HG03571 (cell line): ENCODE measurements around the gene DSG2.
A peak's percentile ranks its signal among the peaks of the same experiment; 100 is the strongest.
"Not testable (repeated sequence)": the region's sequence is repeated elsewhere in the genome, so short reads cannot be mapped to it uniquely, and the experiment has no call there.

Experiments
- ATAC-seq: cut with Tn5 transposase; IDR thresholded peaks from one replicate; pipeline ENCODE4 v1.9.1; 2021; ENCODE audit not compliant: unreplicated experiment

Gene DSG2

DNA sequence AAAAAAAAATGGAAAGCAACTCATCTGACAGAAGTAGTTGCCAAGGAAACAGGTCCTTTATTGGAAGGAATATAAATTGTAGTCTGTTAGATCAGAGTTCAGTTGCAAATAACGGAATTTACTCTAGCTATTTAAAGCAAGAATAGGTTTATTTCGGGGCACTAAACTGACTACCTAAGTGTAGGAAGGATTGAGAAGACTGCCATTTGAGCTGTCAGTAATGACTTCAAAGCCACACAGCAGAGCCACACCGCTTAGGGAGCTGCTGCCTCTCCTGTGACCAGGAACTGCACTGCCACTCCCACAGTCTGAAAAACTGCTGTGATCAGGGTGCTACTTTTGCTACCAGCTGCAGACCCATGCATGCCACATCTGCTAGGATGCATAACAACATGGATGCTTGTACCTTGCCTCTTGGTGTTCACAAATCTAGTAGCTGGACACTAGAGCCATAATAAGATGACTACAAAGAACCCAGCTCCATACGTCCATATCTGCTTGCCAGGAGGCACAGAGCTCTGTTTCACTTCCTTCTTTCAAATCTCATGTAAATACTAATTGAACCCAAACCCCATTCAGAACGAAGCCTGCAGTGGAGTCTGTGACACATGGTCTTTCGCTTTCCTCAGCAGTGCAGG lies 2.2 kb downstream of the DSG2 start:
- ATAC-seq = peak; percentile 86

DNA sequence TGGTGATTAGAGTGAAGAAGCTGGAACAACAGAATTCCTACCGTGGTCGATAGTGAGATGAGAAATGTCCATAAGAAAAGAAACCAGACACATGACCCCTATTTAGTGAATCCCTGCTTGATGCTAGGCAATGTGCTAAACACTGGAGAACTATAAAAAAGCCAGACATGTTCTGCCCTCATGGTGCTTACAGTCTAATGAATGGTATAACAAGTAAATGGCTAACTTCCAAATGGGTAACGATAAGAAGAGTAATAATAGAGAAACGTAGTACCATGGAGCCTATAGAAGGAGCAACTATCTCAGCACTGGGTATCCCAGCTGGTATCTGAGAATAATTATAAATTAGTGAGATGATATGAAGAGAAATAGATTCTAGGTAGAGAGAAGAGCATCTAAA lies 5.0 kb downstream of the DSG2 start:
- no peak for ATAC-seq

- no peak for ATAC-seq
Observed at GRCh38 chr18:31504455-31505147, 6.6 kb downstream of the DSG2 start.

DNA sequence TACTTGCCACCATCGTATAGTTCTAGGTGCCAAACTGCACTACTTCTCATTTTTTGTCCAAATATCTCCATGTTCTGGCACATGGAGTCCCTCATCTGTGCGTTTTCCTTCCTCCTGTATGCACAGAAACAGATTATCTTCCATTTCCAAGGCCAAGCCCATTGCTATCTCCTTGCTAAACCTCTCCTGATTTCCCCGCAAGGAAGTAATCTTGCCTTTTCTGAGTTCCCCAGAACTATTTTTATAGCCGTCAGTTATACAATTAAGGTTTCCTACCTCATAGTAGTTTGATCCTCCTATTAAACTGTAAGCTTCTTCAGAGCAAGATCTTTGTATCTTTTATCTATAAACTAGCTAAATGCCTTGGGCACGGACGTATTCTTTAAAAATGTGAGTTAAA lies 7.2 kb downstream of the DSG2 start:
- no peak for ATAC-seq

GRCh38 chr18:31506024-31506742 lies 8.2 kb downstream of the DSG2 start:
- no peak for ATAC-seq

GRCh38 chr18:31507124-31507523 lies 9.1 kb downstream of the DSG2 start:
- not testable (repeated sequence) for ATAC-seq

DNA sequence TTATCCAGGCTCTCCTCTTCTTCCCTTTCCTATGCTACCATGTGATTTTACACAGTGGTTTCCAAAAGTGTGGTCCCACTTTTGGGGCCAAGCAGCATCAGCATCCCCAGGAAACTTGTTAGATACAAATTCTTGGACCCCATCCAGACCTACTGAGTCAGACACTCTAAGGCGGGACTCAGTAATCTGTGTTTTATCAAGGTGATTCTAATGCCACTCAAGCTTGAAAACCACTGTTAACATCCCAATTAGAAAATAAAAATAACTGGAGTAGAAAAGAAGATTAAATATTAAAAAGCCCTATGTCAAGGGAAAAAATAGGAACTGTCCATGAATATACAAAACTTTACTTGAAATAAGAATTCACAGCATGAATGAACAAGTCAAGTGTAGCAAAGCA lies 10.8 kb downstream of the DSG2 start:
- no peak for ATAC-seq

DNA sequence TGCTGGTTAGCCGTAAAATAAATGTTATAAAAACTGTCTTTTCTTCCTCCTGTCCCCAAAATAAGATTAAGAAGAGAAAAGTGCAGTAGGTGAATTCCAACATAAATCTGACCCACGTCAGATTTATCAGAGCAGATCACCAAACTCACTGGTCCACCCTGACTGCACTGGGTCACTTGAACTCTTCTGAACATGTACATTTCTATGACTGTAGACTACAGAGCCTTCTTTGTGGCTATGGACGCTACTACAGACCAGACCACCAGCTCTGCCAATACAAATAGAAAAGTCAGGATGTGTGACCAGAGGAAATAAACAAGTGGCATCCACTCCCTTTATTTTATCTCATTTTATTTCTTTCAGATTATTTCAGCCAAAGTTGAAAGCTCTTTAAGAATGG lies 11.6 kb downstream of the DSG2 start:
- ATAC-seq = no peak

DNA sequence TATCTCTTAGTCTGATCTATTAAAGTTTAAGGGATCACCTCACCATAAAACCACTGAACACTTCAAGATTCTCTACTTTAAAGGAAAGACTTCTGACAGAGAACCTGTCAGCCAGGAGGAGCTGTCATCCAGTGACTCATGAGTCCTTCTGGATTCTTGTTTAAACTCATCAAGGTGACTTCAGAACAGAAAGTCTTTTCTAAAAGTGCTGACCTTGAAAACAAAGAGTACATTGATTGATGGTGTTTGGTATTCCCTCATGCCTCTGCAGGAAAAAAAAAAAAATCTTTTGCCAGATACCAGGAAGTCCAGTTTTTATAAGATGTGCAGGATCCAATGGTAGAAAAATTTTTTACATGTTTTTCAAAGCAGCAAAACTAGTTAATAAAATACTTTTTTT lies 12.3 kb downstream of the DSG2 start:
- ATAC-seq = no peak

GRCh38 chr18:31511098-31511497 lies 13.1 kb downstream of the DSG2 start:
- ATAC-seq = no peak

DNA sequence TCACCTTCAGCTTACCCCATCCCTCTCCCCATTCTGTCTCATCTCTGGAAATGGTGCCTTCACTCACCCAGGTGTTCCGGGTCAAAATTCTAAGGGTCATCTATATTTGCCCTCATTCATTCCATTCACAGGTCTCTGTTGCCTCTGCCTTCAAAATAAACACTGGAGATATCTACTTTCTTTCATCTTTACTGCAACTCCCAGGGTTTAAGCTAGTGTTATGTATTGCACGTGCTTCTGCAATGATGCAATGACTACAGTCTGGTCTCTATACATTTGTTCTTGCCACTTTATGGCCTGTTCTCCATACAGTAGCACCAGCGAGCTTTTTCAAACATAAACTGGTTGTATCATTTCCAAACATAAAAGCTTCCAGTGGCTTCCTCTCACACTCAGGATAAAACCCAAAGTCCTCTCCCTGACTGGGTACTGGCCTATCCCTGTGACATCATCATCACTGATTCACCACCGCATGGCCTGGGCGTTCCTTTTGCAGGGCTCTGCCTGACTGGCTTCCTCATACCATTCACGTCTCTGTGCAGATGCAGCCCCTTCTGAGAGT lies 14.3 kb downstream of the DSG2 start:
- no peak for ATAC-seq

DNA sequence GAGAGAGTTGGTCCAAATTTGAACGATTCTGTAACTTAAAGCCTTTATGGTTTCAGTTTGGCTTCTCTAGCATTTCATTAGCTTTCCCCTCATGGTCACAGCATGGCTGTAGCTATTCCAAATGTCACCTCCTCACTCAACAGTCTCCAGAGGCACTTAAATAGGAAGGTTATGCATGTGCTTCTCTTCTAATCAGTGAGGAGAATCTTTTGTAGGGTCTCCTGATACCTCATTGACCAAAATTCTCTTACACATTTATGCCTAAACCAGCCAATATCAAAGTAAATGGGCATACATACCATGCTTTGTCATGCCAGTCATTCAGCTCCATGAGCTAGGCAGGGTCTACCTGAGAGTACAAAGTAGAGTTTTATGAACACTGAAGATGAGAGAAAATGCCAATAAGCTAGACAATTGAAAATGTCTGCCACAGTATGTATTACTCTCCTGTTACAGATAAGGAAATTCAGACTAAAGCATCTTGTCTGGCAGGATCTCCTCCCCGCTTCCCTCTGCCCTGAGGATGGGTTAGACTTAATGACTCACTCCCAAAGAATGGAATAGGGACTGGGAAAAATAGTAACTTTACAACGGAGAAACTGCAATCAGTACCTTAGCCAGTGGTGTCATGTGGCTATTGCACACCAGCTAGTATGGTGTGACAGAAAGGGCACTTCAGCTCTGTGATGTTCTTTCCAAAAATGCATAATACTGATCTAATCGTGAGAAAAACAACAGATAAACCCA lies 15.4 kb downstream of the DSG2 start:
- no peak for ATAC-seq

DNA sequence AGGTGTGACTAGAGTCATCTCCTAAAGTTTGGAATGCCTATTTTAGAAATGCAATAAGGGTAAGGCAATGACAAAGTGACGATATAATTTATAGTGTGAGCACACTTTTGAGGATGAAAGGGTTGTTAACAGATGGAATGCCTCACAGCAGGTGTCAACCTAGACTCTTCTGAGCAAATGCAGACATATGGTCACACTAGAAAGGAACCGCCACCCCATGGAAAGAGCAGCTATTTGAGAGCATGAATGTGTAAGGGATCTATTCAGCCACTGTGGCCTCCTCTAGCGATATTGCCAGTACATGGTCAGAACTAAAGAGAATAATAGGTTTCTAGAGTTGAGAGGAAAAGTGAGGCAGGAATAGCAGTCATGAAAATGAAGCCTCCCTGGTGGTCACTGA lies 18.5 kb downstream of the DSG2 start:
- no peak for ATAC-seq

GRCh38 chr18:31526374-31526773 lies 28.4 kb downstream of the DSG2 start:
- ATAC-seq = no peak

DNA sequence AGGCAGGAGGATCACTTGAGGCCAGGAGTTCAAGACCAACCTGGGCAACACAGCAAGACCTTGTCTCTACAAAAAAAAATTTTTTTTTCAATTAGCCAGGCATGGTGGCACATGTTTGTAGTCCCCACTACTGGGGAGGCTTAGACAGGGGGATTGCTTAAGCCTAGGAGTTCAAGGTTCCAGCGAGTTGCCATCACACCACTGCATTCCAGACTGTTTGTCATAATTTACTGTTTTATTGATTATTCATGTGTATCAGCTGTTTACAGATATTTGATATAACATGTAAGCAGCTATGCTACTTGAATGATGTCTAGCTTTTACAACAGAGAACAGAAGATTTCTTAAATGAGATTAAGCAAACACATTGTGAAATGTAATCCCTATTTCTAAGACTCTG lies 35.3 kb downstream of the DSG2 start:
- no peak for ATAC-seq

- no peak for ATAC-seq
Observed at GRCh38 chr18:31538837-31539236, 40.9 kb downstream of the DSG2 start.

DNA sequence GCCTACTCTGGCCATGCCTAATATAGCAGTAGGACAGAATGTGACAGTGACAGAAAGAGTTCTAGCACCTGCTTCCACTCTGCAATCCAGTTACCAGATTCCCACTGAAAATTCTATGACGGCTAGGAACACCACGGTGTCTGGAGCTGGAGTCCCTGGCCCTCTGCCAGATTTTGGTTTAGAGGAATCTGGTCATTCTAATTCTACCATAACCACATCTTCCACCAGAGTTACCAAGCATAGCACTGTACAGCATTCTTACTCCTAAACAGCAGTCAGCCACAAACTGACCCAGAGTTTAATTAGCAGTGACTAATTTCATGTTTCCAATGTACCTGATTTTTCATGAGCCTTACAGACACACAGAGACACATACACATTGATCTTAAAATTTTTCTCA lies 48.5 kb downstream of the DSG2 start:
- no peak for ATAC-seq

GRCh38 chr18:31548853-31549252 lies 50.9 kb downstream of the DSG2 start:
- ATAC-seq = no peak

DNA sequence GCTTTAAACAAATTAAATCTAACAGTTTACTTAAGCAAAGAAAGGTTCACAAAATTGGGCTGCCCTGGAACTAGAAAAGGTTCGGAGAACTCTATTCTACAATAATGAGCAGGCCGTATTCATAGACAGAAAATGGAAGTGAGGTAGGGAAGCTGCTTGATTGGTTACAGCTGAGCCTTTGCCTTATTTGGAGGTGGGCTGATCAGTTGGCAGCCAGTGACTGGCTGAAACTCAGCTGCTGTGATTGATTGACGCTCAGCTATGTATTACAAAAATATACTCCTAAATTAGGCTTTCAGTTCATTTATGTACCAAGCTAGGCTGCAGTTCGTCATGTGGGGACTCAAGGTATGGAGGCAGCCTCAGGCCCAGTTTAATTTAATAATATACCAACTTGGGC lies 51.4 kb downstream of the DSG2 start:
- no peak for ATAC-seq

DNA sequence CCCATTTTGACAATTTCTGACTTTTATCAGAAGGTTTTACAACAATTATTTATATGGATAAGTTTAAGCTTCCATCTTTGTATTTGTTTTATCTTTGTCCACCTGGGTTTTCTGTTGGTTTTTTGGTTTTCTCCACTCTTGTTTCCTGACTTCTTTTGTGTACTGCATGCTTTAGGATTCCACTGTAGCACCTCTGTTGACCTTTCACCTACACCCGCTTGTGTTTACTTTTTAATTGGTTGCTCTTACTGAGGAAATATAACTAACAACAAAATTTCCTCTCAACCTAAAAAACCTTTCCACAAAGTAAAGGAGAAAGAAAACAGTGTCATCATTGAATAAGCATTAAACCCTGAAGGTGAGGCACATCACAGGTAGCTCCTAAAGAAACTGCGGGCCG lies 53.9 kb downstream of the DSG2 start:
- ATAC-seq = no peak

DNA sequence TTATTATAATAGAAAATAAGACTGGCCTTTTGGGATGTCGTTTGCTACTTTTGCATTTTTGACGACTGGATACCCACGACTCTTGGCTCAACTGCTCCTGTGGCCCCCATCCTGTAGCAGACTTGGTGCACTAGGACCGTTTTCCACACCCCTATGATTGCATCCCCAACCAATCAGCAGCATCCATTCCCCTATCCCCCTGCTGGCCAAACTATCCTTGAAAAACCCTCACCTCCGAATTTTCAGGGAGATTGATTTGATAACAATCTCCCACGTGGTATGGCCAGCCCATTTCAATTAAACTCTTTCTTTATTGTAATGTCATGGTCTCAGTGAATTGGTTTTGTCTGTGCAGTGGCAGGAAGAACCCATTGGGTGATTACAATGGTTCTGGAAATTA lies 55.8 kb downstream of the DSG2 start:
- no peak for ATAC-seq
